WERI-Rb-1 (cell line): ENCODE results near the gene RASGRP4.

Experiments
- DNase-seq: peaks from one replicate; pipeline ENCODE4 v3.0.0-alpha.2; 2020
- H3K27ac ChIP-seq: fragments of 250-450 bp; sonication (Bioruptor Pico); 2 replicates; pipeline ENCODE4 v1.5.1; 2020; ENCODE audit warnings: mild to moderate bottlenecking, moderate library complexity
- H3K27me3 ChIP-seq: fragments of 250-450 bp; sonication (Bioruptor Pico); 2 replicates; pipeline ENCODE4 v1.5.1; 2021; ENCODE audit warnings: mild to moderate bottlenecking, low read depth, moderate library complexity; ENCODE audit not compliant: insufficient read depth, severe bottlenecking
- H3K36me3 ChIP-seq: fragments of 250-450 bp; sonication (Bioruptor Pico); 2 replicates; pipeline ENCODE4 v1.5.1; 2020; ENCODE audit warnings: mild to moderate bottlenecking, moderate library complexity
- H3K4me3 ChIP-seq: 2 replicates; pipeline ENCODE4 v1.5.1; 2011; ENCODE audit warnings: low read depth, mild to moderate bottlenecking, control low read depth, low read length
- H3K9me3 ChIP-seq: fragments of 250-450 bp; sonication (Bioruptor Pico); 2 replicates; pipeline ENCODE4 v1.5.1; 2021; ENCODE audit warnings: mild to moderate bottlenecking, moderate library complexity; ENCODE audit not compliant: severe bottlenecking
- CTCF ChIP-seq: IDR thresholded peaks from 2 replicates; pipeline ENCODE4 v1.5.1; 2011; ENCODE audit warnings: low read depth, mild to moderate bottlenecking, control low read depth, inconsistent platforms, low read length

RASGRP4 gene

GRCh38 chr19:38388349-38389100, 37.5 kb downstream of the RASGRP4 start, which contains the start of gene SPRED3:
TSS of gene SPRED3 (plus strand) at chr19:38388697. CDS start at chr19:38390303, 1,606 bp downstream.
- TF ChIP-seq CTCF: no peak
- Histone ChIP-seq H3K36me3 (peaks cover 16% of the 10 kb centered on the region), H3K9me3 (no peaks in the 10 kb centered on the region), H3K27me3 (no peaks in the 10 kb centered on the region), H3K4me3 (peak within 1 kb of the TSS; percentile 78), H3K27ac (peak within 1 kb of the TSS; percentile 11; the same call in 1 of the 2 replicates)
- DNase-seq: peak; percentile 68

GRCh38 chr19:38387550-38388348, 38.3 kb downstream of the RASGRP4 start, which contains the start of gene GGN:
TSS of gene GGN (minus strand) at chr19:38388034. CDS start at chr19:38387261, 773 bp downstream.
- TF ChIP-seq CTCF: no peak
- peak within 1 kb of the TSS; percentile 78 for H3K4me3 ChIP-seq
- no peaks in the 10 kb centered on the region for H3K9me3 ChIP-seq
- H3K27me3 ChIP-seq: no peaks in the 10 kb centered on the region
- peak within 1 kb of the TSS; percentile 11; the same call in 1 of the 2 replicates for H3K27ac ChIP-seq
- peak; percentile 88 for DNase-seq
- peaks cover 22% of the 10 kb centered on the region for H3K36me3 ChIP-seq

GRCh38 chr19:38386971-38387549, 39.0 kb downstream of the RASGRP4 start:
- no peaks in the 10 kb centered on the region for H3K27me3 ChIP-seq
- H3K9me3 ChIP-seq: no peaks in the 10 kb centered on the region
- no peak overlapping the region for H3K4me3 ChIP-seq
- TF ChIP-seq CTCF: no peak
- DNase-seq: no peak
- peaks cover 28% of the 10 kb centered on the region for H3K36me3 ChIP-seq
- H3K27ac ChIP-seq: no peak overlapping the region

GRCh38 chr19:38386300-38386970, 39.6 kb downstream of the RASGRP4 start:
- Histone ChIP-seq H3K36me3 (peaks cover 34% of the 10 kb centered on the region), H3K27me3 (no peaks in the 10 kb centered on the region), H3K9me3 (no peaks in the 10 kb centered on the region), H3K4me3 (no peak overlapping the region), H3K27ac (no peak overlapping the region)
- no peak for DNase-seq
- TF ChIP-seq CTCF: no peak

- DNase-seq: no peak
Measured at GRCh38 chr19:38385804-38386257, 40.2 kb downstream of the RASGRP4 start.

More at GRCh38 chr19:38385804-38386257, 40.2 kb downstream of the RASGRP4 start:
- no peak for TF ChIP-seq CTCF
- peaks cover 40% of the 10 kb centered on the region for H3K36me3 ChIP-seq
- no peak overlapping the region for H3K27ac ChIP-seq
- no peaks in the 10 kb centered on the region for H3K27me3 ChIP-seq
- H3K9me3 ChIP-seq: no peaks in the 10 kb centered on the region
- H3K4me3 ChIP-seq: no peak overlapping the region
